Fibroblast of lung (primary cell): ENCODE measurements around the gene CRYAA. TPM values are rescaled to one million over a fixed set of nuclear protein-coding genes. Genes with fewer than 3 reads are reported as not detected.

Experiments used
- DNase-seq, 2 donors: peaks; one replicate each; pipeline versions ENCODE4 v3.0.0 to v3.0.0-alpha.2; 2010; ENCODE audit warnings: low read depth in 2 of 2
- H2AFZ ChIP-seq: 2 replicates; pipeline ENCODE4 v1.5.1; 2012; ENCODE audit warnings: low read length, control low read depth, inconsistent platforms
- H3K27ac ChIP-seq: 2 replicates; pipeline ENCODE4 v1.5.1; 2011; ENCODE audit warnings: low read length, control low read depth; ENCODE audit not compliant: insufficient read depth
- H3K27me3 ChIP-seq: 2 replicates; pipeline ENCODE4 v1.5.1; 2011; ENCODE audit warnings: mild to moderate bottlenecking, low read length; ENCODE audit not compliant: control insufficient read depth, insufficient read depth
- H3K36me3 ChIP-seq: 2 replicates; pipeline ENCODE4 v1.5.1; 2011; ENCODE audit warnings: low read length; ENCODE audit not compliant: control insufficient read depth, insufficient read depth
- H3K4me1 ChIP-seq: 2 replicates; pipeline ENCODE4 v1.5.1; 2011; ENCODE audit warnings: low read length; ENCODE audit not compliant: control insufficient read depth, insufficient read depth; ENCODE audit errors: extremely low read depth
- H3K4me2 ChIP-seq: 2 replicates; pipeline ENCODE4 v1.5.1; 2011; ENCODE audit warnings: low read length, control low read depth; ENCODE audit not compliant: insufficient read depth; ENCODE audit errors: extremely low read depth
- H3K4me3 ChIP-seq, 4 experiments: fragments of 200-600 bp in 1 of 4; sonication (generic) in 1 of 4; replicated peaks in 1 of 4; 2 replicates each; pipeline ENCODE4 v1.5.1; 2011 to 2016; ENCODE audit warnings: low read length in 4 of 4, low read depth in 3 of 4, mild to moderate bottlenecking in 3 of 4, control low read depth in 2 of 4, inconsistent platforms in 1 of 4, mixed read lengths in 1 of 4; ENCODE audit not compliant: insufficient read depth in 1 of 4; ENCODE audit errors: control extremely low read depth in 1 of 4
- H3K79me2 ChIP-seq: 2 replicates; pipeline ENCODE4 v1.5.1; 2012; ENCODE audit warnings: mild to moderate bottlenecking, low read length, inconsistent platforms; ENCODE audit not compliant: control insufficient read depth, insufficient read depth
- H3K9ac ChIP-seq: 2 replicates; pipeline ENCODE4 v1.5.1; 2011; ENCODE audit warnings: mild to moderate bottlenecking, low read length, control low read depth; ENCODE audit not compliant: insufficient read depth
- H3K9me3 ChIP-seq: 2 replicates; pipeline ENCODE4 v1.5.1; 2012; ENCODE audit warnings: low read depth, low read length; ENCODE audit not compliant: control insufficient read depth, insufficient read depth
- H4K20me1 ChIP-seq: 2 replicates; pipeline ENCODE4 v1.5.1; 2011; ENCODE audit warnings: low read length; ENCODE audit not compliant: control insufficient read depth, insufficient read depth; ENCODE audit errors: extremely low read depth
- CTCF ChIP-seq, 2 donors: IDR thresholded peaks in 1 of 2; conservative IDR thresholded peaks in 1 of 2; 1 replicate in 1 of 2; 2 replicates in 1 of 2; pipeline ENCODE4 v1.5.1; 2011 to 2012; ENCODE audit warnings: low read length in 2 of 2, control low read depth in 1 of 2, inconsistent platforms in 1 of 2, low read depth in 1 of 2, mild to moderate bottlenecking in 1 of 2
- EZH2 ChIP-seq: IDR thresholded peaks from 2 replicates; pipeline ENCODE4 v1.5.1; 2012; ENCODE audit warnings: low read length, control low read depth, mild to moderate bottlenecking; ENCODE audit errors: missing control alignments
- polyA plus RNA-seq, 2 donors: library from polyadenylated mRNA; depleted of rRNA in 1 of 2; stranded (reverse) in 1 of 2; unstranded in 1 of 2; fragments of >200 nt; gene quantifications; 2 replicates each; pipeline ENCODE4 v1.2.1, GENCODE V29; 2011 to 2012; ENCODE audit warnings: missing spikeins in 1 of 2
- total RNA-seq: library from RNA; depleted of rRNA; stranded (reverse); fragments of >200 nt; gene quantifications from 2 replicates; pipeline ENCODE4 v1.2.1, GENCODE V29; 2014

The CRYAA gene
- total and polyA plus RNA-seq, 2 donors (not counting 1 experiment from before 2014, with no cell fraction given), result not detected

GRCh38 chr21:43206231-43207042, 37.6 kb downstream of the CRYAA start:
- no peak overlapping the region for H2AFZ ChIP-seq
- DNase-seq, result no peak
- H3K9me3 ChIP-seq, result no peaks in the 10 kb centered on the region
- H3K36me3 ChIP-seq, result no peaks in the 10 kb centered on the region
- no peaks in the 10 kb centered on the region for H3K79me2 ChIP-seq
- TF ChIP-seq CTCF (conservative IDR thresholded peaks at IDR 0.05 in 1 of 2, IDR thresholded peaks at IDR 0.05 in 1 of 2; ENCODE audit: low read depth in 1 of 2, low read length in 2 of 2), result no peak
- TF ChIP-seq EZH2, result no peak
- no peak overlapping the region for H3K4me3 ChIP-seq
- no peak overlapping the region for H3K27ac ChIP-seq
- no peaks in the 10 kb centered on the region for H4K20me1 ChIP-seq
- no peaks in the 10 kb centered on the region for H3K27me3 ChIP-seq
- H3K4me1 ChIP-seq, result no peaks in the 10 kb centered on the region
- H3K9ac ChIP-seq, result no peak overlapping the region
- no peak overlapping the region for H3K4me2 ChIP-seq

GRCh38 chr21:43207043-43207315, 38.2 kb downstream of the CRYAA start:
- TF ChIP-seq CTCF (conservative IDR thresholded peaks at IDR 0.05 in 1 of 2, IDR thresholded peaks at IDR 0.05 in 1 of 2; ENCODE audit: low read depth in 1 of 2, low read length in 2 of 2) (no peak), EZH2 (no peak)
- Histone ChIP-seq H3K27me3 (no peaks in the 10 kb centered on the region), H3K4me3 (no peak overlapping the region), H4K20me1 (no peaks in the 10 kb centered on the region), H3K36me3 (no peaks in the 10 kb centered on the region), H3K9me3 (no peaks in the 10 kb centered on the region), H3K4me1 (no peaks in the 10 kb centered on the region), H3K27ac (no peak overlapping the region), H2AFZ (no peak overlapping the region), H3K4me2 (no peak overlapping the region), H3K9ac (no peak overlapping the region), H3K79me2 (no peaks in the 10 kb centered on the region)
- DNase-seq, result no peak

GRCh38 chr21:43207868-43208267, 39.1 kb downstream of the CRYAA start:
- Histone ChIP-seq H3K27ac (no peak overlapping the region), H3K27me3 (no peaks in the 10 kb centered on the region), H3K4me1 (no peaks in the 10 kb centered on the region), H3K79me2 (no peaks in the 10 kb centered on the region), H3K36me3 (no peaks in the 10 kb centered on the region), H3K4me3 (no peak overlapping the region), H3K9ac (no peak overlapping the region), H3K9me3 (no peaks in the 10 kb centered on the region), H2AFZ (no peak overlapping the region), H3K4me2 (no peak overlapping the region), H4K20me1 (no peaks in the 10 kb centered on the region)
- TF ChIP-seq CTCF (conservative IDR thresholded peaks at IDR 0.05 in 1 of 2, IDR thresholded peaks at IDR 0.05 in 1 of 2; ENCODE audit: low read depth in 1 of 2, low read length in 2 of 2) (no peak), EZH2 (no peak)
- DNase-seq, result no peak
